ENCODE measurements around the gene SERBP1.
"Not testable (repeated sequence)": the region's sequence is repeated elsewhere in the genome, so short reads cannot be mapped to it uniquely, and the experiment has no call there.

The SERBP1 gene

DNA sequence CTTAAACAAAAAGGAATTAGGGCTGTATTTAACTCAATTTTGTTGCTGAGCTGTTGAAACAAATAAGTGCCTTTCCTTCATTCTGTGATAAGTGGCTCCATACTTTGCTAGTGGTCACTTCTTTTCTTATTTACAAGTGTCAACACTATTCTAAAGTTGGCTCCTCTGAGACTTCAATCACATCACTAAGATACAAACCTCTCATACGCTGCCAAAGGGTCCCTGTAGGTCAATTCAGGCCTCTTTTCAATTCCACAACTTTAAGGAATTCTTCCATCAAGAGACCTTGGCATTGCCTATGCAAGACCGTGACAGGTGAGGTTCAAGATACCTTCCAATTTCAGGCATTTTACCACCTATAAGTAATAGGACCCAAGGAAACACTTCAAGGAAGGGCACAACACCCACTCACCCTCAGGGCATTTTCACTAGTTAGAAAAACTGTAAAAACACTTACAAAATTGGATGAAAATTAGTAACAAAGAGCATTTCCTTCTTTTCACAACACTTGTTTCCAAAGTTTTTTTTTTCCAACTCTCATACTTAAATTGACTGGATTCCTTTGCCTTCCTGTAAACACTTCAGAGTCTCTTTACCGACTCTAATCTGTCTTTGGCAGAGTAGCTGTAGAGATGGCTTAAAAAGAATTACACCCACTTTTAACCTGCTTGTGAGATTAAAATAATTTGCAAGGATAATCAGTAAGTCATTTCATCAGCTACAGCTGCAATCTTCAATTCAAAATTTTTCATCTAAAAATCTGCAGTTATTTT, 24.5 kb downstream of the SERBP1 start:
- no peak for DNase-seq

DNA sequence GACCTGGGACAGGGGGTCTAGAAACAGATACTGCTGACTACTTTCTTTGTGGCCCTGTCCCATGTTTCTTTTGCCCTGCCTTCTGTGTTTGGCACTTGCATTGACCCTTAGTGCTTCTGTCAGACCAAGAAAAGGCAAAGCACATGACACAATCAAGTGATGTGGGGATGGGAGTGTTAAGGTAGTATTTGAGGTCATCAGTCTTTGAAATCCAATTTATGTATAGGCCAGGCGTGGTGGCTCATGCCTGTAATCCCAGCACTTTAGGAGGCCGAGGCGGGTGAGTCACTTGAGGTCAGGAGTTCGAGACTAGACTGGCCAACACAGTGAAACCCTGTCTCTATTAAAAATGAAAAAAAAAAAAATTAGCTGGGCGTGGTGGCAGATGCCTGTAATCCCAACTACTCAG, 26.0 kb downstream of the SERBP1 start:
- DNase-seq: no peak

DNA sequence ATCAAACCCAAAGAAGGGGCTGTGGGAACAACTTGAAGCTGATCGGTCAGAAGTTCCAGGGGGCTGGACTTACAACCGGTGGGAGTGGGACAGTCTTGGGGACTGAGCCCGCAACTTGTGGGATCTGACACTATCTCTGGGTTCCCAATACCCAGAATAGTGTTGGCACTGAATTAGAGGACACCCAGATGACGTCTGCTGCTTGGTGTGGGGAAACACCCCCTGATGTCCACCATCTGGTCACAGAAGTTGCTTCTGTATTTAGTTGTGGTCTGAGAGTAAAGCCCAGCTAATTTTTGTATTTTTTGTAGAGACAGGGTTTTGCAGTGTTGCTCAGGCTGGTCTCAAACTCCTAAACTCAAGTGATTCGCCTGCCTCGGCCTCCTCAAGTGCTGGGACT, 28.8 kb downstream of the SERBP1 start:
- DNase-seq: no peak

DNA sequence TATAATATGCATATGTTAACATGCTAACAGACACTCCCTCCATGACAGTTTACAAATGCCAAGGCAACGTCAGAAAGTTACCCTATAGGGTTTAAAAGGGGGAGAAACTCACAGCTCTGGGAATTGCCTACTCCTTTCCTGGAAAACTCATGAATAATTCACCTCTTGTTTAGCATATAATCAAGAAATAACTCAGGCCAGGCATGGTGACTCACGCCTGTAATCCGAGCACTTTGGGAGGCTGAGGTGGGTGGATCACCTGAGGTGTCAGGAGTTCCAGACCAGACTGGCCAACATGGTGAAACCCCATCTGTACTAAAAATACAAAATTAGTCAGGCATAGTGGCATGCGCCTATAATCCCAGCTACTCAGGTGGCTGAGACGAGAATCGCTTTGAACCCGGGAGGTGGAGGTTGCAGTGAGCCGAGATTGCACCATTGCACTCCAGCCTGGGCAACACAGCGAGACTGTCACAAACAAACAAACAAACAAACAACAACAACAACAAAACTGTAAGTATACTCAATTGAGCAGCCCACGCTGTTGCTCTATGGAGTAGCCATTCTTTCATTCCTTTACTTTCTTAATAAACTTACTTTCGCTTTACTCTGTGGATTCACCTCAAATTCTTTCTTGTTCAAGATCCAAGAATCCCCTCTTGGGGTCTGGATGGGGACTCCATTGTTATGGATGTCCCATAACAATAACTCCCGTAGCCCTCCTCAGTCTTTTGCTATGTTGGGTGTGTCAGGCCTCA, 30.0 kb downstream of the SERBP1 start:
- DNase-seq: not testable (repeated sequence)

DNA sequence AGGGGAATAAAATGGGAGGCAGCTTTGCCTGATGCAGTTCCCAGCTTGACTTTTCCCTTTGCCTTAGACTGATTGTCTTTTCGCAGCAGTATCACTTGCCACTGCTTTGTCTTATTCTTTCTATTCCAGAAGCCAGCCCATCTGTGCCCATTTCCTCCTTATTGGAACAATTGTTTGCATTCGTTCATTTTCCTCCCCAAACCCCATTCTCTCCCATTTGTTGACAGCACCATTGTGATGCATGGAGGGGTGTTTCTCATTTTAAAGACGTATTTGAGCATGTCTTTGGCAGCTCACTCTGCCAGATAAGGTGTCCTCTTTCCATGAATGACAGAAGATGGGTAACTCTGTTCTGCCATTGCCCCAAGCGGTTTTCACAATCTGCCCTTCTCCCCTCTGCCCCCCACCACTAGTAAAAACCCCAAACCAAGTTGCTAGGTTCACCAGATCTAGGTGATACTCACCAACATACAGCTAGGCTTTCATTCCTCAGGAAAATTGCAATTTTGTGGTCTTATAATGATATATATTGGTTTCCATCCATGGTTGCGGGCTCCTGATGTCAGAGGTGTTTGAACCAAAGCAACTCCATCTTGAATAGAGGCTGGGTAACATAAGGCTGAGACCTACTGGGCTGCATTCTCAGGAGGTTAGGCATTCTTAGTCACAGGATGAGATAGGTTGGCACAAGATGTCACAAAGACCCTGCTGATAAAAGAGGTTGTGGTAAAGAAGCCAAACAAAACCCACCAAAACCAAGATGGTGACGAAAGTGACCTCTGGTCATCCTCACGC, 30.8 kb downstream of the SERBP1 start:
- no peak for DNase-seq

DNA sequence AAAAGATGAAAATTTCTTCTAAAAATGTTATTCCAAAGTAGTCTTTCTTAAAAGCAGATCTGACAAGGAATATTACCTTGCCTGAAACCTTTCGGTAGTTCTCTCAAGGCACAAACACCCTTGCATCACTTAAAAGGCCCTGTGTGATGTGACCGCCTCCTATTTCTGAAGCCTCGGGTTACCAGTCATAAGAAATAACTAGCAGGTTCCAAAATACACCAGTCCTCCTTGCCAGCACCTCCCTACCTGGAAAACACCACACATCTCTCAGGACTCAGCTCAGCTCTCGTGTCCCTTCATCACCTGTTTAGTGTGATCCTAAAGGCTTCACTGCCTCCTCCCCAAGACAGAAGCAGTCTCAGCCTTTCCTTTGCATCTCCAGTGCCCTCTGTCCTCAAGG, 35.7 kb downstream of the SERBP1 start:
- no peak for DNase-seq

DNA sequence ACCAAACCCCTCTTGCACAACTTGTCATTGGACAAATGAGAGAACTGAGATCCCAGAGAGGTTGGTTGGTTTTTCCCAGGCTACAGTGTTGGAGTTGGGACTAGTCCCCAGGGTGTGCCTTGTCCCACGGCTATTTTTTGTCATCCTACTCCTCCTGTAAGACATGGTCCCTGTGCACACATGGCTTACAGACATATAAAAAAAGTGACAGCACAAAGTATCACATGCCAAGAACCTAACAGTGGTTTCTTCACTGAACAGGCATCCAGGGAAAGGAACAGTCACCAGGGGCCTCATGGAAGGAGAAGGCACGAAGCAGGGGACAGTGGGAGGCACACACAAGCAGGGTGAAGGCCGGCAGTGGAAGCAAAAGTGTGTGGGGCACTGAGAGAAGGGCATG, 36.5 kb downstream of the SERBP1 start:
- DNase-seq: no peak

DNA sequence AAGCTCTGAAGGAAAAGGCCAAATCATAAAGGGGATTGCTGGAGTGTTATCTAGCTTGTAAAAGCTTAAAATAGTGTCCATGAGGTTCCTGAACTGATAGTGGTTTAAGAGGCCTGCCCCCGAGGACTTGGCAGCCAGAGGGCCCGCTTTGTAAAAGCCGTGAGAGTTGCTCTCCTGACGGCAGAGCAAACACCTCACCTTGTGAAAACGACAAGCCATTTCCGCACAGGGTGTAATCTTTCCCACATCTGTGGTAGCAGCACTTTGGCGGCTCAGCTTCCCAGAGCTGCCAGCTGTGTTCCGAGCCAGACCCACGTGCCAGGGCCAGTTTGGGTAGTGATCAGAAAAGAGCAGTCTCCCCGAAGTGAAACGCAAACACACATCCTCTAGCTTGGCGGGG, 37.0 kb downstream of the SERBP1 start:
- DNase-seq: no peak

DNA sequence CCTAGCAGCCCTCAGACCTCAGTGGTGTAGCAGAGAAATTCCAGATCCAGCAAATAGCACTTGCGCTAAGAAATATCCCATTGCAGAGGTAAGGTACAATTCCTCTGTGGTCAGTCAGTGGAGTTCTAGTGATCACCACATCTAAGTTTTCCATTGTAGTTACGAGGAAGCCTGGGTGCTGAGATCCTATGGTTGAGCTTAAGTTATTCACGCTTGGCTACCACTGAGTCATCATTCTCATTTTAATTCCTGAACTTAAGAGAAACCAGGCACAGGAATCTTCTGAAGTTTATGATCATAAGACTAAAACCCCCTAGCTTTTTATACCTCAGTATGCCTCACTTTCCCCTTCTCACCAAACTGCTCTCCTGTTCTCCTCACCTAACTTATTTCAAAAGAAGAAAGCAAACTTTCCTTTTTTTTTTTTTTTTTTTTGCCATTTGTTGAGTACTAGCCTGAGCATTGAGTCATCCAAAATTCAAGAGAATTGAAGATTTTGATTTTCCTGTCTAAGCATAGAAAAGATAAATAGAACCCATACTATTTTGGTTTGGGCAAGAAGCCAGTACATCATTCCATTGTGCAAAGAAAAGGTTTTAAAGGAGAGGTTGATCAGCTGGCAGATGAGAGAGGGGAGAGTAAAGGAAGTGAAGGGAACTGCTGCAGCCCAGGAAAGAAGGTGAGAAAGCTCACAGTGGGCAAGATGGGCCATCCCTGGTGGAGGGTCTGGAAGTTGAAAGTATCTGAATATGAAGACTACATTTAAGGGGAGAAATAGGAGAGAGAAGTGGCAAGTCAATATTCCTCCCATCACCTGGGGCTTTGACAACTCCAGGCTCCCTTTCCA, 39.9 kb downstream of the SERBP1 start:
- no peak for DNase-seq

DNA sequence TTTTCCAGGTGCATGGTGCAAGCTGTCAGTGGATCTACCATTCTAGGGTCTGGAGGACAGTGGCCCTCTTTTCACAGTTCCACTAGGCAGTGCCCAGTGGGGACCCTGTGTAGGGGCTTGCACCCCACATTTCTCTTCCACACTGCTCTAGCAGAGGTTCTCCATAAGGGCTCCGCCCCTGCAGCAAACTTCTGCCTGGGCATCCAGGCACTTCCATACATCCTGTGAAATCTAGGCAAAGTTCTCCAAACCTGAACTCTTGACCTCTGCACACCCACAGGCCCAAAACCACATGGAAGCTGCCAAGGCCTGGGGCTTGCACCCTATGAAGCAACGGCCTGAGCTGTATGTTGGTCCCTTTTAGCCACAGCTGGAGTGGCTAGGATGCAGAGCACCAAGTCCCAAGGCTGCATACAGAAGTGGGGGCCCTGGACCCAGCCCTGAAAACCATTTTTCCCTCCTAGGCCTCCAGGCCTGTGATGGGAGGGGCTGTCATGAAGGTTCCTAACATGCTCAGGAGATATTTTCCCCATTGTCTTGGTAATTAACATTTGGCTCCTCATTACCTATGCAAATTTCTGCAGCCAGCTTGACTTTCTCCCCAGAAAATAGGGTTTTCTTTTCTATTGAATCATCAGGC, 46.1 kb downstream of the SERBP1 start:
- no peak for DNase-seq

DNA sequence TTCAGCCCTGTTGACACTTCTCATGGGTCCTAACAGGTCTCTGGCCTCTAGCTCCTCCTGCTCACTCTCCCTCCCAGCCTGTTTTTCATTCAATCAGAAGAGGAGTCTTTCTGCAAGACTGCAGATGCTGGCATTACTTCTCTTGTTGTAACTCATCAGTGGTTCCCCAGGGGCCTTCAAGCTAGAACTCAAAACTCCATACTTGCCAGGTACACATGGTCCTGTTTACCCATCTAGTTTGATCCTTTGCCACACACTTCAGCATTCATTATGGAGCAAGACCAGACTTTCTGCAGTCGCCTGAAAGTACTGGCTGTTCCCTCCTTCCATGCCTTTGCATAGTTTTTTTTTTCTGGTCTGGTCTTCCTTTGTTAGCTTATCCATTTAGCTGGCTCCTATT, 47.9 kb downstream of the SERBP1 start:
- DNase-seq: no peak

DNA sequence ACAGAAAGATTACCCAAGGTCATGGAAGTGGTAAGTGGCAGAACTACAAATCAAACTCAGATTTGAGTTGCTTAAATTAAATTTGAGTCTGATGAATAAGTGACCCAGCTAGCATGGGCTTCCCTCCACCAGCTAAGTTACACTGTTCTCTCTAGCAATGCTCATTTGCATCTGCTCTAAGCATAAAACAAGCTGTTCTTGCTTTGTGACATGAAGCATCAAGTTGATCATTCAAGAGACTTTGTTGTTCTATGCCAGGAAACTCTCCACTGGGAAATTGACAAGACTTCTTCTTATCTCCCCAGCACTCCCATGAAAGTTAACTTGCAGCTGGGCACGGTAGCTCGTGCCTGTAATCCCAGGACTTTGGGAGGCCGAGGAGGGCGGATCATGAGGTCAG, 49.0 kb downstream of the SERBP1 start:
- no peak for DNase-seq

DNA sequence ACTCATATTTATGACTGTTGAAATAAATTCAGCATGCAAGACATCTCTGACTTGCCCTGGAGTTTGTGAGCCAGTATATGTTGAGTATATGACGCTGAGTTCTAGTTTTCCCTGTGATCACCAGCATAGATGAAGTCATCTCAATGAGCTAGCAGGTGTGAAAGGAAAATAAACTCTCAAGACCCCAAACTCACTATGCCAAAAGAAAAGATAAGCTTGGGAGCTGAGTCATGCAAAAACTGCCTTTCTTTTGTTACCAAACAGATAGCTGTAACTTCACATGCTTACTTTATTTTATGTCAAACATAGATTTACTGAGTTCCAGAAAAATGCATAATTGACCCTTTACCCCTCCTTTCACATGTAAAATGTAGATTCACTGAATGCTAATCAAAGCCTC, 52.9 kb downstream of the SERBP1 start:
- DNase-seq: no peak

DNA sequence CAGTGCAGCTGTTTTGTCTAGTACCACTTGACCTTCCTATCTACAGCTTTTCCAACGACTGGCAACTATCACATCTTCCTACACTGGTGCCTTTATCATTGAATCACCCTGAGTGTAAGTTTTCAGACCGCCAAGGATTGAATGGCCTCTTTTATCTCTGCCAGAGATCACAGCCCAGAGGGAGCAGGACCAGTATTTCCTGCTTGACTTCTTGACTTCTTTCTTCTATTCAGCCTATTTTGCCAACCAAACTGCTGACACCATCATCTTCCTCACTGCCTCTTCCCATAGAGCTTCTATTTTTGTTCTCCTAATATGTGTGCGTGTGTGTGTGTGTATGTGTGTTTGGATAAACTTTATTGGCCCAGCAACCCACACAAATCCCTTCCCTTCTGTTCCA, 53.8 kb downstream of the SERBP1 start:
- no peak for DNase-seq

DNA sequence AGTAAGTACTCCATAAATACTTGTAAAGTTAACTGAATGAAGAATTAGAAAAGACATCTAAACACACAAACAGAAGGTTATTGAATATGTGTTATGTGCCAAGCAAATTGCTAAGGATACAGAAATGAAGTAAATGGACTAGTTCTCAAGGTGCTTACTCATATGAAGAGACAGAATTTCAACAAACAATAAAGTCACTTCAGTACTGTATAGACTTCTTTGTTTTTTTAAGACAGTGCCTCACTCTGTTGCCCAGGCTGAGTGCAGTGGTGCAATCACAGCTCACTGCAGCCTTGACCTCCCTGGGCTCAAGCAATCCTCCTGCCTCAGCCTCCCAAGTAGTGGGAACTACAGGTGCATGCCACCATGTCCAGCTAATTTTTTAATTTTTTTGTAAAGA, 57.3 kb downstream of the SERBP1 start:
- DNase-seq: no peak

DNA sequence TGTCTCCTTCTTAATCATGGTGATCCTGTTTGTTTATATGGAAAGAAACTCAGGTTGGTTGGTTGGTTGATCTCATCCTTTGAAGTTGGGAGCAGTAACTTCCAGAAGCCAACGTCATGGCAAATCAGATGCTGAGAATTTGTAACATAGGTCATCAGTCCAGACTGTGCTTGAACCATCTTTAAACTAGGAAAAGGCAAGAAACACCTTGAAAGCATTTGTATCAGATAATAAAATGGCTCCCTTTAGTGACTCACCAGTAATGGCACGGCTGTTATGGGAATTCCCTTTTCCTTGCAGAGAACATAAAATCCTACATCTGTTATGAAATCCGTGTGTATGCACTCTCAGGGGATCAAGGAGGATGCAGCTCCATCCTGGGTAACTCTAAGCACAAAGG, 58.1 kb downstream of the SERBP1 start:
- DNase-seq: no peak

DNA sequence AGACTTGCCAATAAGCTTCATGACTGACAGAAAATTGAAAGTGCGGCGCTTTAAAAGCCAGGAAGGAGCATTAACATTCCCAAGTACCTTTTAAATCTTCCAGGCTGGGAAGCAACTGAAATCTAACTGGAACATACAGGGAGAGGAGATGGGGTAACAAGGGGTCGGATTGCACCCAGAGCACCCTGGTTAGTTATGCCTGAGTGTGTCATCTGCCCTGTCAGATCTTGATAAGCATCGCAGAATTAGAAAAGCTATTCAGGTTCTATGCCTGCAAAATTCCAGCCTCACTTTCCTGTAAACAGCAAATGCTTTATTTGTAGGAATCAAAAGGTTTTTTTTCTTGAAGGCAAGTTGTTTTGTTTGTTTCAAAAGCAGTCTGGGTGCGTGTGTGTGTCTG, 58.5 kb downstream of the SERBP1 start:
- no peak for DNase-seq

DNA sequence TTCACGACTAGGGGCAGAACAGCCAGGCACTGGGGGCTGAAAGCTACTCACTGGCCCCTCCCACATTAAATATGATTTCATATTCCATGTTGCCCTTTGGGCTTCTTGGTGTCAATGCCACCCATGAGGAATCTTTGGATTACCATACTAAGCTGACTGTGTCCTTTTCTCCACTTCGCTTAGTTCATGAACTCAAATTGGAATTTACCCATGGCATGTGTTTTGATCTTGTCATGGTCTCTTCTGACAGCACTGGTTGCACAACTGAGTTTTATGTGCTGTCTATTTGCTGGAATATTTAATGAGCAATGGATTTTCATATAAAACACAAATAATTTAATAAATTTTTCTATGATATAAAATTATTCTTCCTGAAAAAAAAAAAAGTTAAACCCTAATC, 59.2 kb downstream of the SERBP1 start:
- no peak for DNase-seq

DNA sequence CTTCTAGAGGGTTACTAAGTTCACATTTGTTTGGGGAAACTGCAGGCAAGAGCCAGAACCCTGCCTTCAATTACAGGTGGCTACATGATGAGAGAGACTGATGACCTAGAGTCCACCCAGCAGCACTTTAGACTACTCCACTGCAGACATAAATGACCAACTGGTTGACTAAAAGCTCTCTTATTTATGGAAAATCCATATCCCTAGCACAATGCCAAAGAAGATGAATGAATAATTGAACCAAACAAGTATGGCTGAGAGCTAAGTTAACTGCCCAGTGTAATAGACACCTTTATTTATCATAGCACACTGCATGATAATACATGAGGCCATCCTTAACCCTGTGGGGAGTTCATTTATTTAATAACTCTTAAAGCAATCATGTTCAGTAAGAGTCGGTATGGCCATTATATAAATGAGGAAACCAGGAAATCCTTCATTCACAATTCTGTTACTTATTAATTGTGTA, 62.1 kb downstream of the SERBP1 start:
- no peak for DNase-seq

DNA sequence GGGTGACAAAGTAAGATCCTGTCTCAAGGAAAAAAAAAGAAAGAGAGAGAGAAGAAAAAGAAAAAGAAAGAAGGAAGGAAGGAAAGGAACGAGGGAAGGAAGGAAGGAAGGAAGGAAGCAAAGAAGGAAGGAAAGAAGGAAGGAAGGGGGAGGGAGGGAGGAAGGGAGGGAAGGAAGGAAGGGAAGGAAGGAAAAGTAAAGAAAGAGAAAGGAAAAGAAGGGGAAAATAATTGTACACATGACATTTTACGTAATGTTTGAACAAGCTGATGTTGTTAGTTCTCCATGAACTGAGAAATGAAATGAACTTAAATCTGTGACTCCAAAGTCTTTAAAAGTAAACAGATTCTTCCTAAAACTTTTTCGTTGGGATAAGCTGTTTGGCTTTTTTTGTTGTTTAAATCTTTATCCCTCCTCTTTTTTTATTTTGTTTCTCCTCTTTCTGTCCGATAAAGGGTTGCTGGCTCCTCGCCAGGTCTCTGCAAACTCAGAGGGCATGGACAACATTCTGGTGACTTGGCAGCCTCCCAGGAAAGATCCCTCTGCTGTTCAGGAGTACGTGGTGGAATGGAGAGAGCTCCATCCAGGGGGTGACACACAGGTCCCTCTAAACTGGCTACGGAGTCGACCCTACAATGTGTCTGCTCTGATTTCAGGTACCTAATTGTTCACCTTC, 62.7 kb downstream of the SERBP1 start:
- DNase-seq: no peak

DNA sequence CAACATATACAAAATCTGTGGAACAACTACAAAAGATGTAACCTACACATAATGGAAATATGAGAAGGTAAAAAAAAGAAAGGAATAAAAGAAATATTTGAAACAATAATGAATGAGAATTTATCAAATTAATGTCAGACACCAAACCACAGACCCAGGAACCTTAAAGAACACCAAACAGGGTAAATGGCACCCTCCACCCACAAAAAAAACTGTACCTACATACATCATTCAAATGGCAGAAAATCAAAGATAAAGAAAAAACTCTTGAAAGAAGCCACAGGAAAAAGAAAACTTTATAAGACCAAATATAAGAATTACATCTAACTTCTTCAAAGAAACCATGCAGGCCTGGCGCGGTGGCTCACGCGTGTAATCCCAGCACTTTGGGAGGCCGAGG, 68.6 kb downstream of the SERBP1 start:
- no peak for DNase-seq

DNA sequence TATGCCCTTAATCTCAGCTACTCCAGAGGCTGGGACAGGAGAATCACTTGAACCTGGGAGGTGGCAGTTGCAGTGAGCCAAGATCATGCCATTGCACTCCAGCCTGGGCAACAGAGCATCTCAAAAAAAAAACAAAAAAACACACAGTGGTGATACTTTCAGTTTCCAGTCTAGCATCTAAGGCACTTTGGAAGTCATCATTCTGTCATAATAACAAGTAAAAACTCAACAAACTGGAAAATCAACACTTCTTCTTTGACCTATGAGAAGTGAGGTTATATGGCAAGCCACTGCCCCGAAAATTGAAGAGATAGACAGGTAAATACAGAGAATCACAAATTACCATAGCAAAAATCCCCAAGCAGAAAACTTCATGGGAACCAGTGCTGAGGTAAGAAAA, 70.6 kb downstream of the SERBP1 start:
- no peak for DNase-seq

Measured in NCI-H187 treated with DMSO at 0.1 percent for 48 hours (cell line).